ENCODE measurements around the gene SEPTIN2.

The SEPTIN2 gene

GRCh38 chr2:241315879-241316631 lies at the start of gene SEPTIN2:
Gene SEPTIN2, plus strand, starts transcription at chr2:241315925. Its CDS starts 8,308 bp downstream, at chr2:241324233.
- peak; percentile 88 for DNase-seq

GRCh38 chr2:241267249-241268067 lies 48.3 kb upstream of the SEPTIN2 start:
- DNase-seq, result peak; percentile 33

GRCh38 chr2:241268306-241268705 lies 47.4 kb upstream of the SEPTIN2 start:
- DNase-seq, result peak; percentile 18

- peak; percentile 22 for DNase-seq
Observed at GRCh38 chr2:241268716-241269445, 46.8 kb upstream of the SEPTIN2 start.

GRCh38 chr2:241269707-241270520 lies 45.8 kb upstream of the SEPTIN2 start:
- peak; percentile 46 for DNase-seq

- peak; percentile 45 for DNase-seq
Observed at GRCh38 chr2:241270531-241270930, 45.2 kb upstream of the SEPTIN2 start.

GRCh38 chr2:241271706-241272302 lies 43.9 kb upstream of the SEPTIN2 start:
- peak; percentile 82 for DNase-seq

- DNase-seq, result peak; percentile 82
Observed at GRCh38 chr2:241272303-241273209, 43.2 kb upstream of the SEPTIN2 start.

GRCh38 chr2:241273210-241274020 lies 42.3 kb upstream of the SEPTIN2 start:
- DNase-seq, result peak; percentile 47

- DNase-seq, result peak; percentile 35
Observed at GRCh38 chr2:241274127-241274526, 41.6 kb upstream of the SEPTIN2 start.

- DNase-seq, result no peak
Observed at GRCh38 chr2:241275504-241275903, 40.2 kb upstream of the SEPTIN2 start.

- no peak for DNase-seq
Observed at GRCh38 chr2:241275910-241276309, 39.8 kb upstream of the SEPTIN2 start.

- DNase-seq, result peak; percentile 23
Observed at GRCh38 chr2:241278306-241278705, 37.4 kb upstream of the SEPTIN2 start.

GRCh38 chr2:241279413-241279812 lies 36.3 kb upstream of the SEPTIN2 start:
- peak; percentile 12 for DNase-seq

GRCh38 chr2:241279828-241280227 lies 35.9 kb upstream of the SEPTIN2 start:
- peak; percentile 36 for DNase-seq

GRCh38 chr2:241280291-241280690 lies 35.4 kb upstream of the SEPTIN2 start:
- DNase-seq, result no peak

- DNase-seq, result no peak
Observed at GRCh38 chr2:241282555-241282954, 33.2 kb upstream of the SEPTIN2 start.

GRCh38 chr2:241285596-241285995 lies 30.1 kb upstream of the SEPTIN2 start:
- DNase-seq, result no peak

- DNase-seq, result no peak
Observed at GRCh38 chr2:241286348-241287090, 29.2 kb upstream of the SEPTIN2 start.
